ENCODE data around the gene SDK1. TPM values are rescaled to one million over a fixed set of nuclear protein-coding genes. Genes with fewer than 3 reads are reported as not detected.

Gene SDK1
- total RNA-seq, 4 donors from 2014 or later, result 3.7 to 80.9 (median 13.1) TPM

DNA sequence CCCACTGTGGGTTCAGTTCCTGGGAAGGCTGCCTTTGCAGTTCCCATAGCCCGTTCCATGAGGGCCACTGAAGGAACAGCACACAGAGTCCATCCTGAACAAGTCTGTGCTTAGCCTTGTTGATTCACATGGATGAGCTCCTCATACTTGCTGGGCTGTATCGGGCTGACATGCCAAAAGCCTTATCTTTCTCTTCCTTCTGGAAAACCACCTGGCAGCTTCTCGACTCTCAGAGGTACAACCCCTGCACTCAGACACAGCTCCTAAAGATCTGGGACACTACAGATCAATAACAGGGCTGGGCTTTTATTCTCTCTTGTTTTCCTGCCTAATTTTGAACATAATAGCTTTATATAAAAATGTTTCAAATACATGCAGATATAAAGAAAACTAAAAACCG lies 667.2 kb downstream of the SDK1 start:
- no peaks in the 10 kb centered on the region for H3K9me3 ChIP-seq
- TF ChIP-seq, protein P1, sequence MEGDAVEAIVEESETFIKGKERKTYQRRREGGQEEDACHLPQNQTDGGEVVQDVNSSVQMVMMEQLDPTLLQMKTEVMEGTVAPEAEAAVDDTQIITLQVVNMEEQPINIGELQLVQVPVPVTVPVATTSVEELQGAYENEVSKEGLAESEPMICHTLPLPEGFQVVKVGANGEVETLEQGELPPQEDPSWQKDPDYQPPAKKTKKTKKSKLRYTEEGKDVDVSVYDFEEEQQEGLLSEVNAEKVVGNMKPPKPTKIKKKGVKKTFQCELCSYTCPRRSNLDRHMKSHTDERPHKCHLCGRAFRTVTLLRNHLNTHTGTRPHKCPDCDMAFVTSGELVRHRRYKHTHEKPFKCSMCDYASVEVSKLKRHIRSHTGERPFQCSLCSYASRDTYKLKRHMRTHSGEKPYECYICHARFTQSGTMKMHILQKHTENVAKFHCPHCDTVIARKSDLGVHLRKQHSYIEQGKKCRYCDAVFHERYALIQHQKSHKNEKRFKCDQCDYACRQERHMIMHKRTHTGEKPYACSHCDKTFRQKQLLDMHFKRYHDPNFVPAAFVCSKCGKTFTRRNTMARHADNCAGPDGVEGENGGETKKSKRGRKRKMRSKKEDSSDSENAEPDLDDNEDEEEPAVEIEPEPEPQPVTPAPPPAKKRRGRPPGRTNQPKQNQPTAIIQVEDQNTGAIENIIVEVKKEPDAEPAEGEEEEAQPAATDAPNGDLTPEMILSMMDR (IDR thresholded peaks at IDR 0.05), result no peak
- no peak for TF ChIP-seq POLR2A (IDR thresholded peaks at IDR 0.05)
- no peaks in the 10 kb centered on the region for H3K4me1 ChIP-seq
- DNase-seq, result no peak
- no peak overlapping the region for H3K4me3 ChIP-seq
- no peak overlapping the region for H3K27ac ChIP-seq
- no peaks in the 10 kb centered on the region for H3K27me3 ChIP-seq
- no peaks in the 10 kb centered on the region for H3K36me3 ChIP-seq

DNA sequence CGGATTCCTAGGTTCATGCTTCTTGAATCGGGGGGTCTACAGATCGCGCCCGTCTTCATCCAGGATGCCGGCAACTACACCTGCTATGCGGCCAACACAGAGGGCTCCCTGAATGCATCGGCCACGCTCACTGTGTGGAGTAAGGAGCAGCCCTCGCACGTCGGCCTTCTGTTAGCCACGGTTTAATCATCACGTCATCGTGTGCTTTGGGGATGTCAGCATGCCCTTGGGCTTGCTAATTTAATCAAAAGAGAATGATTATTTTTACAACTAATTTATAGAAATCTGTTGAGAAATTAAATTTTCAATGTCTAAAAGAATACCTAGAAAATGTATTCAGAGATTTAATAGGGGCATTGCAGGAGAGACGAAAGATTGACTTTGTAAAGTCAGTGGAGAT lies 668.2 kb downstream of the SDK1 start:
- DNase-seq, result no peak
- no peak overlapping the region for H3K27ac ChIP-seq
- H3K4me3 ChIP-seq, result no peak overlapping the region
- H3K27me3 ChIP-seq, result no peaks in the 10 kb centered on the region
- H3K36me3 ChIP-seq, result no peaks in the 10 kb centered on the region
- TF ChIP-seq, protein P1 (IDR thresholded peaks at IDR 0.05), result no peak
- no peak for TF ChIP-seq POLR2A (IDR thresholded peaks at IDR 0.05)
- H3K4me1 ChIP-seq, result no peaks in the 10 kb centered on the region
- no peaks in the 10 kb centered on the region for H3K9me3 ChIP-seq

DNA sequence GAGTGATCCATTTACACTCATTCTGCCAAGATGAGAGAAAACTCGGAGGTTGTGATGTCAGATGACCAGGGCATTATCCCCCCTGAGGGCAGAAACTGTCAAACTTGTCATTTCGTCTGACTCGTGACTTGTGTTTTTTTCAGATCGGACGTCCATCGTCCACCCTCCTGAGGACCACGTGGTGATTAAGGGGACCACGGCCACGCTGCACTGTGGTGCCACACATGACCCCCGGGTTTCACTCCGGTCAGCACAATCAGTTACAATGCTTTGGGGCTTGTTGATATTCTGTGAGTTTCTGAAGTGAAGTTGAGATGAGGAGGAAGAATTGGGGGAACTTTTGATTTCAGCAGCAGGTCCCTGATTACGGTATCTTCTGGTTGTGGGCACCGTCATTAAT lies 670.3 kb downstream of the SDK1 start:
- Histone ChIP-seq H3K4me3 (no peak overlapping the region), H3K27ac (no peak overlapping the region)
- TF ChIP-seq, protein P1 (IDR thresholded peaks at IDR 0.05), result no peak
- no peak for TF ChIP-seq POLR2A (IDR thresholded peaks at IDR 0.05)

DNA sequence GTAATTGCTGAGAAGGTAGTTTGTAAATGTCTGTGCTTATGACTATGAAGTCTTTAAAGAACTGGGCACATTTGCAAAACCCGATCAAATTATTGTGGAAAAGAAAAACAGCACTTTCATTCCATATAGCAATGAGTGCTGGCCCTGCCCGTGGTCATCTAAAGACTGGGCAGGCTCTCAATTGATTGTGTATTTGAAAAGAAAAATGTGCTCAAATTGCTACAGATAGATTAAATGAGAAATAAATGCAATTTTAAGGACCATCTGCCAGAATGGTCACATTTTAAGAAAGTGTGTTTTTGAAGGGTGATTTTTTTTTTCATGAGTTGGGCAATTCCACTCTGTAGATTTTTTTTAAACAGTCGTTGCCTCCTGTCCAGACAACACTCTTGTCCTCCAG lies 672.2 kb downstream of the SDK1 start:
- H3K36me3 ChIP-seq, result no peaks in the 10 kb centered on the region
- no peak overlapping the region for H3K27ac ChIP-seq
- H3K9me3 ChIP-seq, result no peaks in the 10 kb centered on the region
- TF ChIP-seq, protein P1 (IDR thresholded peaks at IDR 0.05), result no peak
- TF ChIP-seq POLR2A (IDR thresholded peaks at IDR 0.05), result no peak
- no peak overlapping the region for H3K4me3 ChIP-seq
- no peaks in the 10 kb centered on the region for H3K27me3 ChIP-seq
- DNase-seq, result no peak
- no peaks in the 10 kb centered on the region for H3K4me1 ChIP-seq

More for the DNA sequence above, 670.3 kb downstream of the SDK1 start:
- no peaks in the 10 kb centered on the region for H3K4me1 ChIP-seq
- H3K36me3 ChIP-seq, result no peaks in the 10 kb centered on the region
- no peak for DNase-seq
- H3K9me3 ChIP-seq, result no peaks in the 10 kb centered on the region
- no peaks in the 10 kb centered on the region for H3K27me3 ChIP-seq

DNA sequence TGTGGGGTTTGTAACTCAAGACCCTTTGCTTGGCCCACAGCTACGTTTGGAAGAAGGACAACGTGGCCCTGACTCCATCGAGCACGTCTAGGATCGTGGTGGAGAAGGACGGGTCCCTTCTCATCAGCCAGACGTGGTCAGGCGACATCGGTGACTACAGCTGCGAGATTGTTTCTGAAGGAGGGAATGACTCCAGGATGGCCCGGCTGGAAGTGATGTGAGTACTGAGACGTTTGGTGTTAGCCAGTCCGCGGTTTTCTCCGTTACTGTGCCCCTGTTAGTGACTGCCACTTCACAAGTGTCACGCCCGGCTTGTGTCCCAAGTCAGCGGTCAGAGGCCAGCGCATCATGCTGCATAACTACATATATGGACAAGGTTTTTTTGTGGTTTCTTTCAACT lies 673.3 kb downstream of the SDK1 start:
- Histone ChIP-seq H3K4me3 (no peak overlapping the region), H3K27me3 (no peaks in the 10 kb centered on the region), H3K36me3 (no peaks in the 10 kb centered on the region), H3K4me1 (no peaks in the 10 kb centered on the region), H3K9me3 (no peaks in the 10 kb centered on the region), H3K27ac (no peak overlapping the region)
- DNase-seq, result no peak
- TF ChIP-seq, protein P1 (IDR thresholded peaks at IDR 0.05), result no peak
- no peak for TF ChIP-seq POLR2A (IDR thresholded peaks at IDR 0.05)

DNA sequence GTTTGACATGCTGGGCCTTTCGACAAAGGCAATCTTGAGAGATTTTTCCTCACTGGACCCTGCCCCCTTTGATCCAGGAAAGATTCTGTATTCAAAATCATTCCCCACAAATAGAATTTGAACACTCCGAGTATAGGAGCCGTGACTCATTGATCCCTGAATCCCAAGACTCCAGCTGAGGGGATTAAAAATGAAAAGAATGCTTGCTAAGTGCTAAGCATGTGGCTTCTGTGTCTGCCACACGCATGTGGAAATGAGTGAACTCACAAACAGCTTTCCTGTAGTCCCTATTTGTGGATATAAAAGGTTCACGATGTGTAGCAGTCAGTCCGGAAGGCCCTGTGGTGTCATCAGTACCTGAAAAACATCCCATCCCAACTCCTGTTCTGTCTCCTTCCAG lies 674.3 kb downstream of the SDK1 start:
- H3K9me3 ChIP-seq, result no peaks in the 10 kb centered on the region
- H3K4me1 ChIP-seq, result no peaks in the 10 kb centered on the region
- no peak overlapping the region for H3K4me3 ChIP-seq
- DNase-seq, result no peak
- no peak for TF ChIP-seq POLR2A (IDR thresholded peaks at IDR 0.05)
- TF ChIP-seq, protein P1 (IDR thresholded peaks at IDR 0.05), result no peak
- H3K27me3 ChIP-seq, result no peaks in the 10 kb centered on the region
- no peaks in the 10 kb centered on the region for H3K36me3 ChIP-seq
- H3K27ac ChIP-seq, result no peak overlapping the region
